Dedifferentiated amniotic fluid mesenchymal stem cell (primary cell): ENCODE data around the gene MUC6.
"Not testable (repeated sequence)": the region's sequence is repeated elsewhere in the genome, so short reads cannot be mapped to it uniquely, and the experiment has no call there.

Experiments
- DNase-seq: peaks from one replicate; pipeline ENCODE4 v3.0.0-alpha.2; 2016; ENCODE audit errors: extremely low spot score

MUC6 gene

DNA sequence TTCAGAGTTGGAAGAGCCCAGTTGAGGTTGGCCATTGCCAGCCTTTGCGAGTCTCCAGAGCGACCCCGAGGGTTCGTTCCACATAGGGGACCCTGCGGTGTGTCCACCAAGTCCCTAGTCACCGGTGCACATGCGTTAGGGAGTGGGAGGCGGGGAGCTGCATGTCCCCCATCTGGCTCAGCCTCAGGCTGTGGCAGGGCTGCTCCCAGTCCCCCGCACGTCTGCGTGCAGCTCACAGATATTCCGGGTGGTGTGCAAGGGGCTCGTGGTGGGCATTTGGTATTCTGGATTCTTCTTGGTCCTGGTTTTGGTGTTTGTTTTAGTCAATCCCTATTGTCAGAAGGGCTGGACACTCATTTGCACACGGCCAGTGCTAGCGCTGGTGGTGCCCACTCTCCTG lies 48.8 kb downstream of the MUC6 start:
- DNase-seq = no peak

DNA sequence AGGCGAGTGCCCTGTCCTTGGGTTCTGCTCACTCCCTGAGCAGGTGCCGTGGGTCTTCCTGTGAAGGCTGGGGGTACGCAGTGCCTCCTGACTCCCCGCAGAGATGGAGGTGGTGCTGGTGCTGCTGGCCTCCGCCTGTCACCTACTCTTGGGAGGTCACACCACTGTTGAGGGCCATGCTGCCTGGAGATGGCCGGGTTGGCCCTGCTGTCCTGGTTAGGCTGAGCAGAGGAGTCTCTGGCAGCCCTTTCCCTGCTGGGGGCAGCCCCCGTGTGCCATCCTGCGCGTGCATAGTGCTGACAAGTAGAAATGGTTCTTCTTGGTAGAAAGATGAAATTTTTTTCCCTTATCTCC lies 49.6 kb downstream of the MUC6 start:
- no peak for DNase-seq

DNA sequence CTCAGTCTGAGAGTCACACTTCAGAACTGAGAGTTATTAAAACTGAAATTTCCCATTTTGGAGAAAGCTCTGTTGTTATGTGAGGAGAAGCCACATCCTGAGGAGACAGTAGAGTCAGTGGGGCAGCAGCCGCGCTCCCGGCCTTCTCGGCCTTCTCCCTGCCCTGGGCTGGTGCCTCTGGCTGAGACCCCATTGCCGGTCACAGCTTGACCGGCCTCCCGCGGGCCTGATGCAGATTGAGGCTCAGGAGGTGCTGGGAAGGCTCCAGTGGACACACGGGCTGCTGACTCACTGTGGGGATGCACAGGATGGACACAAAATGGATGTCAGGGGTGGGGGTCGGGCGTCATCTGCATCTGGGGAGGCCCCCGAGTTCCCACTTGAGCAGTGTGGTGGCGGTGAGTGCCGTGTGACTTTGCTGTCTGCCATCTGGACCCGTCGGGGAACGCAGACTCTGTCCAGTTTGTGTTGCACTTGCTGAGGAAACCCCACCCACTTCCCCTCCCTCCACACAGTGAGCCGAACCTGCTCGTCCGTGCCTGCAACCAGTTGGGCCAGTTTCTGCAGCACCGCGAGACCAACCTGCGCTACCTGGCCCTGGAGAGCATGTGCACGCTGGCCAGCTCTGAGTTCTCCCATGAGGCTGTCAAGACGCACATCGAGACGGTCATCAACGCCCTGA lies 50.1 kb downstream of the MUC6 start:
- no peak for DNase-seq

DNA sequence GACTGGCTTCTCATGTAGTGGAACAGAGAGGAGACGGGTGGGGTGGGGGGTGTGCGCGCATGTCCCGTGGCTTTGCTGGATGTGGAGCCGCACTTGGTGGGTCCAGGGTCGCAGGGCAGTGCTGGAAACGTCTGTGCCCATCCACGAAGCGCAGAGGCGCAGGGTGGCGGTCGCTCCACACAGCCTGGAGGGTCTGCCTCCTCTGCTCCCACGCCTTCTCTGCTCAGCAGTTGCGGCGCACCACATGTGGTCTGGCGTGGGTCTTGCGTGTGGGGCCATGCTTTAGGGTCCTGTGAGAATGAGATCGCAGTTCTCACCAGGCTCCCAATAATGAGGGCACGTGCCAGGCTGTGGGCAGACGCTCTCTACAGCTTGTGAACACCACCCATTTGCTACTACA lies 50.7 kb downstream of the MUC6 start:
- no peak for DNase-seq

DNA sequence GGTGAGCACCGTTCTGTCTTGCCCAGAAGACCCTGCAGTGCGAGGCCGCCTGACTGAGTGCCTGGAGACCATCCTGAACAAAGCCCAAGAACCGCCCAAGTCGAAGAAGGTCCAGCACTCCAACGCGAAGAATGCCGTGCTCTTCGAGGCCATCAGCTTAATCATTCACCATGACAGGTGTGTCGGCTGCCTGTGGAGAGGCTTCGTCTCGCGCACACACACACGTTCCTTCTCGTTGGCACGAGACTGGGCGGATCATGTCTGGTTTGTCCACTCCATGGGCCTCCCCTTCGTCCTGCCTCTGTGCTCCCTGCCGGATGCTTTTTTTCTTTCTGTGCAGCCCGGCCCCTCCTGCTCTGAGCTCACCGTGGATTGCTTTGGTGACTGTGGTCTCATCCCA lies 51.1 kb downstream of the MUC6 start:
- DNase-seq = no peak

DNA sequence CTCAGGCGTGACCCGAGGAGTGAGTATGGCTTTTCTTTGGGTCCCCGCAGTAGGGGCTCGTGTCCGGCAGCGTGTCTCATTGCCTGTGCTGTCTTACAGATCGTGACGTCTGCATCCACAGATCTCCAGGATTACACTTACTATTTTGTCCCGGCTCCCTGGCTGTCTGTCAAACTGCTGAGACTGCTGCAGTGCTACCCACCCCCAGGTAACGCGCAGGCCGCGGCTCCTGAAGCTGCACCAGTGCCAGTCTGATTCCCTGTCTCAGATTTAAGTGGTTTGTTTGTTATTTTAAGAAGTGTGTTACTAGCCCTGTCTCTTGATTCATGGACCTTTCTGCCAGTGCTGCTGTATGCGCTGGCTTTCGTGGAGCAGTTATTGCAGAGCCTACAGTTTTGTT lies 52.0 kb downstream of the MUC6 start:
- no peak for DNase-seq

DNA sequence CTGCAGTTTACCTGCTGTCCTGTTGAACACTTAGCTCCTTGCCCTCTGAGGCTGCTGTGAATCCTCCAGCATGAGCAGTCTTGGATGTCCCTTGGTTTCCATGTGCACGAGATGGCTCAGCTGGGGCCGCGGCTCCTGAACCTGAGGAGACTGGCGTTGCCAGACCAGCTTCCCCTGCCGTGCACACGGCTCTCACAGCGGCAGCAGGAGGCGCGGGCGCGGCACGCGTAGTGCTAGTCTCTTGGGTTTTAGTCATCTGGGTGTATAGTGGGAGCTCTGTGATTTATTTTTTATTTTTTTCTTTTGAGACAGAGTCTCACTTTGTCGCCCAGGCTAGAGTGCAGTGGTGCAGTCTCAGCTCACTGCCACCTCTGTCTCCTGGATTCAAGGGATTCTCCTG lies 54.8 kb downstream of the MUC6 start:
- DNase-seq = no peak

DNA sequence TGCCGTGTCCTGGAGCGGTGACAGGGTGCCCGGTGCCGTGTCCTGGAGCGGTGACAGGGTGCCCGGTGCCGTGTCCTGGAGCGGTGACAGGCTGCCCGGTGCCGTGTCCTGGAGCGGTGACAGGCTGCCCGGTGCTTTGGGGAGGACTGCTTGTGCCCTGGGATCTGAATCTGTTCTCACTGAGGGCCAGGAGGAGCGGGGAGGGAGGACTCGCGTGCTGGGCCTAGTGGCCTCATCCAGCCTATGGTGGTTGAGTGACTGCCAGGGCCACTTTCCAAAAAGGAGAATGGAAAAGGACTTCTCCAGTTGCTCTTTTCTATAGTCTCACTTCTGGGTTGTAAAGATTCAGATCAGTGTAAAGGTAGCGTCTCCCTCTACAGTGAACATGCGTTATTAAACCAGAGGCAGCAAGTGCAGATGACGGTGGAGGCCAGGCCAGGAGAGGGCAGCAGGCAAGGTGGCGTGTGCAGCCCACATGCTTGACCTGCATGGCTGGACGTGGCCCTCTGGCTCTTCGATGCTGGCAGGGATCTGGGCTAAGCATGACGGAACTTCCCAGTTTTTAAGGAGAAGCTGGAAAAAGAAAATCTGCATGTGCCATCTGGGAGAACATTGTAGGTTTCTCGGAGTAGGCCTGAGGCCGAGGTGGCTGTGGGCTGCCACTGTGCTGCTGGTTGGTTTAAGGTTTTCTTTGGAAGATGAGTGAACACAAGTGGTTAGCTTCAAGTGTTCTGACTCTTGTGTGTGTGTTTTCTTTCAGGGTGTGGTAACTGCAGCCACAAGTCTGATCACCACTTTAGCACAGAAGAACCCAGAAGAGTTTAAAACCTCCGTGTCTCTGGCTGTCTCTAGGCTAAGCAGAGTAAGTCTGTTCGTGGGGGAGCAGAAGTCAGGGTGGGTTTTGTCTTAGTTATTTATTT lies 55.8 kb downstream of the MUC6 start:
- DNase-seq = no peak

DNA sequence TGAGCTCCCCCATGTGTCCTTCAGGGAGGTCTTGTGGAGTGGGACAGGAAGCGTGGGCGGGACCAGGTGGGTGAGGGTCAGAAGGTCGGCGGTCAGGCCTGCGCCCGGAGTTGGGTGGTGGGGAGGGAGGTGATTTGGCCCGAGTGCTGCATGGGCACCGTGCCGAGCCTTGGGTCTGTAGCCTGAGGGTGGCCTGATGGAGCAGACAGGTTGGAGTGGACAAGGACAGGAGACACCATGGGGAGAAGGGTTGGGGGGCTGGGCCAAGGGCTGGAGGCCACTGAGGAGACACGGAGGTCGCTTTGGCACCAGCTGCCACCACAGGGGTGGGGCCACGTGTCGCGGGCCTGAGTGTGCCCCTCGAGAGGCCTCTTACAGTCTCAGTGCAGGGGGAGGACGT lies 57.7 kb downstream of the MUC6 start:
- DNase-seq = no peak

DNA sequence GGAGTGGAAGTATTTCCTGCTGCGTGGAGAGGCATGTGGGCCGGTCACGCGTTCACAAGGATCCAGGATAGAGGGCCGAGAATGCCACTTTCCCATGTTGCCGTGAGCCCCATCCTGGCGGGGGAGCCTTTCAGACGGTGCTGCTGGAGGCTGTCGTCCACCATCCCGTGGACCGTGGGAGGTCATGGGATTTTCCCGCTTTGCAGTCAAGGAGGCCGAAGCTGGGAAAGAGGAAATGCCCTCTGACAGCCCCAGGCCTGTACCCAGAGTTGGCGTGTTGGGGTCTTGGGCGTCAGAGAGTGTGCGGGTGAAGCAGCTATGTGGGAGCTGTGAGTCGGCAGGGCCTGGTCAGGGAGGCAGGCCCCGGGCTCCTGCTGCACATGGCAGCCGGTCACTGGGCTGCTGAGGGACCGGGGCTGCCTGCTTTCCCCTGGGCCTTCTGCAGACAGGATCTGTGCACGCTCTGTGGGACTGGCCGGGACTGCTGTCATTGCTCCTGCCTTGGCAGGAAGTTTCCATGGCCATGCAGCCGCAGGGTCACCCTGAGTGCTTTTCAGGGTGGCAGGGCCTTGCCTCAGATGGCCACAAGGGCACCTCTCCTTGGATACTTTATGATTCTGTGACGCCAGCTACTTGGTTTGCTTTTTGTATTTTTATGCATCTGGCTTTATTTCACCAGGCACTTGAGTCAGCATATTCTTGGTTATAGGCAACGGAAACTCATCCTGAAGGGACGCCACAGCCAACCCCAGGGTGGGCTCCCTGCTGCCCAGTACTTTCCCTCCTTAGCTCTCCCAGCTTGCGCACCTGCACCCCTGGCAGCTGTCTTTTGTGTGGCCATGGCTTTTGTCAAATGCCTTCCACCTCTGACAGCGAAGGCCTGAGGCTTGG lies 58.4 kb downstream of the MUC6 start:
- no peak for DNase-seq

DNA sequence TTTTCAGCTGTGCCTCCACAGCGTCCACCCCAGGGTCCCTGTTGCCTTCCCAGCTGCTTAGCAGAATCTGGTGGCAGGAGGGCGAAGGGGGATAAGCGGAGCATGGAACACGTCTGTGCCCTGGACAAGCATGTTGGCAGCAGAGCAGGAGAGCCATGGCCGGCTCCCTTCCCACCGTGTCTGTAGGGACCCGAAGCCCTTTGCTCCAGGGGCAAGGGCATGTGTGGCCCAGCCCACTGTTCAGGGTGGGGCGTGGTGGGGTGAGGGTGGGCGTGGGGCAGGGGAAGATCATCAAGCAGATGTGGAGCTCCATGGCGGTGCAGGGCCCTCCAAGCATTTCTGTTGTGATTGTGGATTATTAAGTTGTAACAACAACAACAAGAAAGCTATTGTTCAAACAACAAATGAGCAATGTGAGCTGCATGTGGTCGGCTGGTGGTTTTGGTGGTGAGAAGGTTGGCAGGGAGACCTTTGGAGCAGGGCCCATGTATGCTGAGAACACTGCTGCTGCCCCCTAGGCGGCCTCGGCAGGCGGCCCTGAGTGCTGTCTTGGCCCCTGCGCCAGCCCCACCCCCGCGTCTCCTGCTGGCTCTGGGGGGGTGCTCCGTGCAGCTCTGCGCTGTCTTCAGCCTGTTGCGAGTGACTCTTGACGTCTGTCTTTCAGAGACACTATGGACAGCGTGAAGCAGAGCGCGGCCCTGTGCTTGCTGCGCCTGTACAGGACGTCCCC lies 59.9 kb downstream of the MUC6 start:
- DNase-seq = no peak

DNA sequence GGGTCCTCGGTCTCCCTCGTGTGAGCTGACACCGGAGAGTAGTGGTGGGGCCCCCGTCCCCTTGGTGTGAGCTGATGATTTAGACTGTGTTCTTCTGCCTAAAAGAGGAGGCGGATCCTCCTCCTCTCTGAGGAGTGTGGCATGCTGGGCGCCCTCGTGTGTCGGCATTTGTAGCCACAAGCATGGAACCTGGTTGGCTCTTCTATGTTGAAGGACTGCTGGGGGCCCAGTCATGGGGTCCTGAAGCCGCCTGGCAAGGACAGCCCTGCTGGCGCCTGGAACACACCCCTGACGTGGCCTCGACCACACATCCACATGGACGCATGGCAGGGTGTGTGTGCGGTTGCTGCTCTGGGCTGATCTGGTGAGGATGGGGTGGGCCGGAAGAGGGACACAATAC lies 60.7 kb downstream of the MUC6 start:
- no peak for DNase-seq

DNA sequence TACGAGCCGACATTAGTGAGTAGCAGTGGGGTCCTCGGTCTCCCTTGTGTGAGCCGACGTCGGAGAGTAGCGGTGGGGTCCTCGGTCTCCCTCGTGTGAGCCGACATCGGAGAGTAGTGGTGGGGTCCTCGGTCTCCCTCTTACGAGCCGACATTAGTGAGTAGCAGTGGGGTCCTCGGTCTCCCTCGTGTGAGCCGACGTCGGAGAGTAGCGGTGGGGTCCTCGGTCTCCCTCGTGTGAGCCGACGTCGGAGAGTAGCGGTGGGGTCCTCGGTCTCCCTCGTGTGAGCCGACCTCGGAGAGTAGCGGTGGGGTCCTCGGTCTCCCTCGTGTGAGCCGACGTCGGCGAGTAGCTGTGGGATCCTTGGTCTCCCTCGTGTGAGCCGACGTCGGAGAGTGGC lies 61.1 kb downstream of the MUC6 start:
- DNase-seq = not testable (repeated sequence)

DNA sequence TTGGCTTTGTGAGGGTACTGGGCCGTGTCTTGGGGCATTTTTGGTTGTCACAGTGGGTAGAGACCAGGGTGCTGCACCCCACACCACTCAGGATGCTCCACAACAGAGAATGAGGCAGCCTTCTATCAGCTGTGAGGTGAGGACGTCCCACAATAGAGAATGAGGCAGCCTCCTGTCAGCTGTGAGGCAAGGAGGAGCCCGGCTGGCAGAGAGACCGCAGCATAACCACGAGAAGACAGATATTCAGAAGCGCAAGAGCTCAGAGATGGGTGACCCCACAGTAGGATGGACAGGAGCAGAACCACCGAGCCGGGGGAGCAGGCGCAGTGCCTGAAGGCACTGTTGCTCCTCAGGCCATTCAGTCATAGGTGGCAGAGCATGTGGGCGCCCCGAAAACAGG lies 63.3 kb downstream of the MUC6 start:
- no peak for DNase-seq

DNA sequence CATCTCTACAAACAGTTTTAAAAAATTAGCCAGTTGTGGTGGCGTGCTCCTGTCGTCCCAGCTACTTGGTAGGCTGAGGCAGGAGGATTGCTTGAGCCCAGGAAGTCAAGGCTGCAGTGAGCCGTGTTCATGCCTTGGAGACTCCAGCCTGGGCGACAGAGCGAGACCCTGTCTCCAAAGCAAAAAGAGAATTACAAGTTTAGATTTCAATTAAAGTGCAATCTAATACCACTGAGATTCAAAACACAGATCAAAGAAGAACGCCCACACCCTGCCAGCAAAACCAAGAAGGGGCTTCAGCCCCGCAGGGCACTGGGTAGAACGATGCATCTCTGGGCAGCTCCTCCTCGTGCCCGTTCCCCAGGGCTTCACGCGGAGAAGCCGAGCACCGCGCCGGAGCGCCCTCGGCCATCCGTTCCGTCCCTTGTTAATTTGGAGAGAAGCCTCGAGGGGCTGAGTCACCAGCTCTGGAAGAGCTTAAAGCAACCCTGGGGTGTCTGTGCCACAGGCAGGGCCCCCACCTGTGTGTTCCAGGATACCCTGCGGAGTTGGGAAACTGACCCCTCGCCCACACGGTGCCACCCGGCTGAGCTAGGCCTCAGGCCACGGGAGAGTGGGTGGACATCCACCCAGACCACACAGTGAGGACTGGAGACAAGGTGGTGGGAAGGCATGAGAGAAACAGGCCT lies 63.9 kb downstream of the MUC6 start:
- DNase-seq = no peak

DNA sequence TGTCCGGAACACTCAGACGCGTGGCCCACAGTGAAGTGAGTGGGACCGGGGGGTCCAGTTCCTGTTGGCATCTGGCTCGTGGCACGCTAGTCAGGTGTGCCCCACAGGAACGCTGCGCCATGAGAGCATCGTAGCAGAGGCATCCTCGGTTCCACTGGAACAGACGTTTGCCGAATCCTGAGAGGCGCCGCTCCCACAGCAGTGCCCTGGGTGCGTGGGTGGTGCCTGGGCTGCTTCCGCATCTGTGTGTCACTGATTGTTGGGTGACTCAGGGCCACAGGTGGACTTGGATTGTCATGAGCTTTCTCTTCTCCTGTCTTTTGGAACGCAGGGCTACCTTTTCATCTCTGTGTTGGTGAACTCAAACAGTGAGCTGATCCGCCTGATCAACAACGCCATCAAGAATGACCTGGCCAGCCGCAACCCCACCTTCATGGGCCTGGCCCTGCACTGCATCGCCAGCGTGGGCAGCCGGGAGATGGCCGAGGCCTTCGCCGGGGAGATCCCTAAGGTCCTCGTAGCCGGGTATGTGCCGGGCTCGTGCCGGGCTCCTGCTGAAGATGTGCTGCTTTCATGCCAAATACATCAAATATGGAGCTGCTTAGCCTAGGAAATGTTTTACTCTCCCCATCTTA lies 64.7 kb downstream of the MUC6 start:
- DNase-seq = no peak

DNA sequence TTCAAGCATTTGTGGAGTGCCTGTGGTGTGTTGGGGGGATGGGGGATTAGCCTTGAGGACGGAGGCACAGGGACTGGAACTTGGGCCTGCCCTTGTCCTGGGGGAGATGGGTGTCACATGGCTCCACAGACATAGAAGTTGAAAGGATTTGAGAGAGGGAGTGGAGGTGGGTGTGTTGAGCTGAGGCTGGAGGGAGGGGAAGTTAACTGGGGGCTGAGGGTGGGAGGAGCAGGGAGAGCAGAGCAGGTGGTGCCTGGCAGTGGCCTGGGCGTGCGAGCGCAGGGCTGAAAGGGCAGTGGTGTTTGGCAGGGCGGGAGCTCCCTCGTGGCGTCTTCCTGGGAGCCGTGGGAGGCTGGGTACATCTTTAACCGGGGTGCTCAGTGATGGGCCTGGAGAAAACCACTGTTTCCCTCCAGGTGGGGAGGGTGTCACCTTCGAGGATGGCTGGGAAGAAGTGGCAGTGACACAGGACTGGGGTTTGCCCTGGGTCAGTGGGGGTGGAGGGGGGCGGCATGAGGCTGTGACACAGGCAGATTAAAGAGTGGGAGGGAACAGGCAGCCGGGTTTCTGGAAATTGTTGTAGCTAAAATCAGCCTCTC lies 65.3 kb downstream of the MUC6 start:
- no peak for DNase-seq

DNA sequence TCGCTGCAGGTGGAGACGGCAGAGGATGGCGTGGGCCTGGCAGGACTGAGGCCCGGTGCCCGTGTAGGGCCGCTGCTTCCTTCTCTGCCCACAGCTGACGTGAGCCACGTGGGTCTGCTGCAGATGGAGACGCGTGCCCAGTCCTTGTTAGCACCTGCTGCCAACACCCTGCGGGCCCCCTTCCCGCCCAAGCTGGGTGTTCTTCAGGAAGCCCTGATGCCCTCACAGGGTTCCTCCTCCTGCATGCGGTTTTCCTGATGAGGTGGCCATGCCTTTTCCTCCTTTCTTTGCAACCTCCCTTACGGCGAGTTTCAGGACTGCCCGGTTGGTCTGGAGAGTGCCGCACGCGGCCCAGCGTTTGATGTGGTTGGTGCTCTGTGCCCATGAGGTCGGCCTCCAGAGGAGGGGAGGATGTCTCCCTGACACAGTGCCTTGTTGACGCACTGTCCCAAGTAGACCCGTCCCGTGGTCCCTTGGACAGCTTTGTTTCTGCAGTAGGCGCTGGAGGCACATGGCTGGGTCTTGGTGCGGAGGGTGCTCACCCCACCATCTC lies 66.1 kb downstream of the MUC6 start:
- DNase-seq = no peak

DNA sequence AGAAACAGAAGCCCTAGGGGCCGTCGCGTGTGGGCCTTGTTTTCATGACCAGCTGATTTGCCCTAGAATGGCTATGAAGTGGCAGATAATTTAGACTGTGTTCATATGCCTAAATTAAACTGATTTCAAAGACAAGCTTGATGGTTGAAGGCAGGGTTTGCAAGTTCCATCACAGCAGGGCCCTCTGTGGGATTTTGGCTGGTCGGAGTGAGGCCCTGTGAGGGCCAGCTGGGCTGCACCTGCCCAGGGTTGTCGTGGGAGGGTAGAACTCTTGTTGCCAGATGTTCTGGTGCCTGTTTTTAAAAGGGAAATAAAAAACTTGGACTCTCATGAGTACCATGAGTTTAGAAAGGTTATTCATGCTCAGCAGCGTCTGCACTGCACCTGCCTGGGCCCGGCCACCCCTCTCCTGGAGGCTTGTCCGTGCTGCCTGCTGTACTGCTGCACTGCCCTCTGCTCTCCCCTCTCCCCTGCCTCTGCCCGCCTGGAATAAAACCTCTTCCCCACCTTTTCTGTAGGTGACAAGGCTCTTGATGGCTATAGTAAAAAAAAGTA lies 66.8 kb downstream of the MUC6 start:
- DNase-seq = no peak

DNA sequence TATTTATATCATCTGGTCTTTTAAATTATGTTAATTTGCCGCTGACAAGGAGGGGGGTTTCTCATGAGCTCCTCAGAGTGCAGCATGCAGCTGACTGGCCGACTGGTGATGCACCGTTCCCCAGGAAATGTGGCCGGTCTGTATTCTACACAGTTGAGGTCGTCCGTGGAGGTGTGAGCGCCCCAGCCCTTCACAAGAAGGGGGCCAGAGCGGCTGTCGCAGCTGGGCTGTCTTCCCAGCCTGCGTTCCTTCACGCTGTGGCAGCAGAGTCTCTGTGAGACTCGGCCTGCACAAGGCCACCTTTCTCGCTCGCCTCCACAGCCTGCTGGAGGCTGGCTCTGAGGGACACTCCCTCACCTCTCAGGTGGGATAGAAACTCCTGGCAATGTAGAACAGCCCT lies 67.7 kb downstream of the MUC6 start:
- DNase-seq = no peak
